IPS DF 4.7 (cell line): Measurements from ENCODE around the gene MAOA.
"Not testable (repeated sequence)": the region's sequence is repeated elsewhere in the genome, so short reads cannot be mapped to it uniquely, and the experiment has no call there.

Experiments
- DNase-seq: peaks from one replicate; pipeline ENCODE4 v3.0.0-alpha.2; 2013; ENCODE audit warnings: low spot score; ENCODE audit errors: extremely low read depth

MAOA gene

GRCh38 chrX:43663173-43663572, 7.1 kb downstream of the MAOA start:
- no peak for DNase-seq

GRCh38 chrX:43664258-43664657, 8.2 kb downstream of the MAOA start:
- DNase-seq, result no peak

GRCh38 chrX:43664708-43665107, 8.6 kb downstream of the MAOA start:
- DNase-seq, result no peak

GRCh38 chrX:43666311-43666912, 10.3 kb downstream of the MAOA start:
- no peak for DNase-seq

GRCh38 chrX:43675965-43676628, 20.0 kb downstream of the MAOA start:
- not testable (repeated sequence) for DNase-seq

GRCh38 chrX:43676971-43677572, 21.0 kb downstream of the MAOA start:
- DNase-seq, result no peak

GRCh38 chrX:43677993-43678392, 21.9 kb downstream of the MAOA start:
- DNase-seq, result no peak

GRCh38 chrX:43679058-43679457, 23.0 kb downstream of the MAOA start:
- DNase-seq, result no peak

- DNase-seq, result no peak
Measured at GRCh38 chrX:43679778-43680177, 23.7 kb downstream of the MAOA start.

GRCh38 chrX:43682726-43683125, 26.6 kb downstream of the MAOA start:
- DNase-seq, result no peak

GRCh38 chrX:43685221-43685620, 29.1 kb downstream of the MAOA start:
- no peak for DNase-seq

- DNase-seq, result no peak
Measured at GRCh38 chrX:43688586-43688985, 32.5 kb downstream of the MAOA start.

- DNase-seq, result no peak
Measured at GRCh38 chrX:43693602-43694406, 37.7 kb downstream of the MAOA start.

GRCh38 chrX:43699475-43699874, 43.4 kb downstream of the MAOA start:
- DNase-seq, result no peak

GRCh38 chrX:43702079-43702524, 46.0 kb downstream of the MAOA start:
- no peak for DNase-seq

- DNase-seq, result no peak
Measured at GRCh38 chrX:43702660-43703059, 46.6 kb downstream of the MAOA start.

GRCh38 chrX:43703211-43703791, 47.2 kb downstream of the MAOA start:
- DNase-seq, result no peak

GRCh38 chrX:43706786-43707370, 50.8 kb downstream of the MAOA start:
- no peak for DNase-seq

- DNase-seq, result no peak
Measured at GRCh38 chrX:43707812-43708548, 51.9 kb downstream of the MAOA start.

- no peak for DNase-seq
Measured at GRCh38 chrX:43716144-43716543, 60.0 kb downstream of the MAOA start.

GRCh38 chrX:43716696-43717095, 60.6 kb downstream of the MAOA start:
- DNase-seq, result no peak
